Left ventricle myocardium inferior (tissue), 1 donor: ENCODE data around the gene DEFB119. TPM values are rescaled to one million over a fixed set of nuclear protein-coding genes. Genes with fewer than 3 reads are reported as not detected.
"Not testable (repeated sequence)": the region's sequence is repeated elsewhere in the genome, so short reads cannot be mapped to it uniquely, and the experiment has no call there.

Experiments
- DNase-seq: peaks from one replicate; pipeline ENCODE4 v3.0.0-alpha.2; 2020
- H3K27ac ChIP-seq: fragments of 200-600 bp; replicated peaks from 2 replicates; pipeline ENCODE4 v1.8.0; 2021
- H3K27me3 ChIP-seq: fragments of 200-600 bp; 2 replicates; pipeline ENCODE4 v1.8.0; 2021; ENCODE audit warnings: low read depth
- H3K36me3 ChIP-seq: fragments of 200-600 bp; 2 replicates; pipeline ENCODE4 v1.8.0; 2021
- H3K4me1 ChIP-seq: fragments of 200-600 bp; 2 replicates; pipeline ENCODE4 v1.8.0; 2021
- H3K4me3 ChIP-seq: fragments of 200-600 bp; 2 replicates; pipeline ENCODE4 v1.8.0; 2021; ENCODE audit warnings: mild to moderate bottlenecking, moderate library complexity
- H3K9me3 ChIP-seq: fragments of 200-600 bp; replicated peaks from 2 replicates; pipeline ENCODE4 v1.8.0; 2021
- CTCF ChIP-seq: fragments of 200-600 bp; IDR thresholded peaks from 2 replicates; pipeline ENCODE4 v1.8.0; 2021; ENCODE audit warnings: antibody characterized with exemption, mild to moderate bottlenecking, borderline replicate concordance
- intact Hi-C: fragments of 100-400 bp; cut with micrococcal nuclease; formaldehyde crosslinking; loops from one replicate; pipeline ENCODE4 v1.11.0; 2022
- long read RNA-seq: library from polyadenylated mRNA; unstranded; transcript quantifications from one replicate; pipeline ENCODE4 v2.0.0, GENCODE V29; 2021
- total RNA-seq: library from RNA; stranded (reverse); fragmentation: NEBNext Ultra II Directional; extraction: Animal tissue kit (Norgen Biotek cat#: 25700); gene quantifications from one replicate; pipeline ENCODE4 v1.2.1, GENCODE V29; 2021
- donor health status: DM: no; HTN: yes; CAD: no; lungs with severe emphysema.

DEFB119 gene
- total RNA-seq: not detected
- long read RNA-seq: 0 reads

- TF ChIP-seq CTCF: no peak
Measured at GRCh38 chr20:31390490-31390889, at the start of gene DEFB119. TSS of gene DEFB119 (minus strand) at chr20:31390590. CDS start at chr20:31390483, 107 bp downstream.

GRCh38 chr20:31430568-31431115, 40.3 kb upstream of the DEFB119 start:
- no peak for TF ChIP-seq CTCF
- Histone ChIP-seq H3K27ac (no peak overlapping the region), H3K9me3 (peaks cover 15% of the 10 kb centered on the region), H3K36me3 (no peaks in the 10 kb centered on the region), H3K27me3 (peaks cover 32% of the 10 kb centered on the region), H3K4me3 (no peak overlapping the region), H3K4me1 (no peaks in the 10 kb centered on the region)
- DNase-seq: no peak
- intact Hi-C loops: no loop called here

More at GRCh38 chr20:31390490-31390889, at the start of gene DEFB119:
- Histone ChIP-seq H3K4me3 (no peak within 1 kb of the TSS), H3K27me3 (peaks cover 40% of the 10 kb centered on the region), H3K4me1 (no peaks in the 10 kb centered on the region), H3K9me3 (no peaks in the 10 kb centered on the region), H3K36me3 (no peaks in the 10 kb centered on the region), H3K27ac (no peak within 1 kb of the TSS)
- intact Hi-C loops: no loop called here
- DNase-seq: no peak

- H3K4me1 ChIP-seq, DNase-seq, H3K27me3 ChIP-seq, H3K27ac ChIP-seq, H3K36me3 ChIP-seq, intact Hi-C loops, H3K4me3 ChIP-seq: not testable (repeated sequence)
- H3K9me3 ChIP-seq: peaks cover 15% of the 10 kb centered on the region
Measured at GRCh38 chr20:31427576-31427975, 37.2 kb upstream of the DEFB119 start.

- H3K9me3 ChIP-seq: peaks cover 15% of the 10 kb centered on the region
- intact Hi-C loops, H3K36me3 ChIP-seq, H3K27ac ChIP-seq, H3K4me1 ChIP-seq, DNase-seq, H3K27me3 ChIP-seq, H3K4me3 ChIP-seq: not testable (repeated sequence)
Measured at GRCh38 chr20:31426891-31427551, 36.6 kb upstream of the DEFB119 start.

GRCh38 chr20:31425797-31426196, 35.4 kb upstream of the DEFB119 start:
- no peak for TF ChIP-seq CTCF
- intact Hi-C loops: no loop called here
- Histone ChIP-seq H3K36me3 (no peaks in the 10 kb centered on the region), H3K27ac (no peak overlapping the region), H3K27me3 (no peaks in the 10 kb centered on the region), H3K4me3 (no peak overlapping the region), H3K9me3 (peaks cover 15% of the 10 kb centered on the region), H3K4me1 (no peaks in the 10 kb centered on the region)
- no peak for DNase-seq

GRCh38 chr20:31418307-31418706, 27.9 kb upstream of the DEFB119 start:
- Histone ChIP-seq H3K27ac (no peak overlapping the region), H3K36me3 (no peaks in the 10 kb centered on the region), H3K4me3 (no peak overlapping the region), H3K4me1 (no peaks in the 10 kb centered on the region), H3K27me3 (peaks cover 27% of the 10 kb centered on the region), H3K9me3 (no peaks in the 10 kb centered on the region)
- TF ChIP-seq CTCF: no peak
- no peak for DNase-seq
- intact Hi-C loops: no loop called here
